SK-N-SH treated with all-trans-retinoic acid at 6 μM for 48 hours (cell line): ENCODE measurements around the gene ZSWIM6.

Source experiments
- ARNTL ChIP-seq: fragments of 450-650 bp; formaldehyde crosslinking; IDR thresholded peaks from 2 replicates; pipeline ENCODE4 v1.5.0; 2020; ENCODE audit warnings: low read depth, mild to moderate bottlenecking, moderate library complexity, borderline replicate concordance
- ESRRG ChIP-seq: fragments of 250-450 bp; sonication (Bioruptor Pico); IDR thresholded peaks from 2 replicates; pipeline ENCODE4 v1.6.1; 2021; ENCODE audit warnings: mild to moderate bottlenecking
- POU6F1 ChIP-seq: fragments of 250-450 bp; sonication (Bioruptor Pico); IDR thresholded peaks from 2 replicates; pipeline ENCODE4 v1.8.0; 2021; ENCODE audit warnings: low read depth, mild to moderate bottlenecking, moderate library complexity, borderline replicate concordance
- RARB ChIP-seq: fragments of 250-450 bp; sonication (Bioruptor Pico); IDR thresholded peaks from 2 replicates; pipeline ENCODE4 v1.8.0; 2021; ENCODE audit warnings: mild to moderate bottlenecking, moderate library complexity
- TCF4 ChIP-seq: fragments of 250-450 bp; sonication (Bioruptor Pico); IDR thresholded peaks from 2 replicates; pipeline ENCODE4 v1.8.0; 2021; ENCODE audit warnings: mild to moderate bottlenecking, moderate library complexity, borderline replicate concordance
- ZFP3 ChIP-seq: fragments of 250-450 bp; sonication (Bioruptor Pico); IDR thresholded peaks from 2 replicates; pipeline ENCODE4 v1.5.0; 2020; ENCODE audit warnings: mild to moderate bottlenecking, moderate library complexity
- ZFP30 ChIP-seq: fragments of 450-650 bp; formaldehyde crosslinking; IDR thresholded peaks from 2 replicates; pipeline ENCODE4 v1.5.0; 2022; ENCODE audit warnings: mild to moderate bottlenecking, moderate library complexity
- ZNF70 ChIP-seq: fragments of 450-650 bp; formaldehyde crosslinking; IDR thresholded peaks from 2 replicates; pipeline ENCODE4 v1.5.0; 2020; ENCODE audit warnings: mild to moderate bottlenecking, moderate library complexity
- TF ChIP-seq, protein P1 (sequence below): fragments of 250-450 bp; sonication (Bioruptor Pico); IDR thresholded peaks from 2 replicates; pipeline ENCODE4 v1.8.0; 2020; ENCODE audit warnings: mild to moderate bottlenecking, moderate library complexity, borderline replicate concordance

DNA sequence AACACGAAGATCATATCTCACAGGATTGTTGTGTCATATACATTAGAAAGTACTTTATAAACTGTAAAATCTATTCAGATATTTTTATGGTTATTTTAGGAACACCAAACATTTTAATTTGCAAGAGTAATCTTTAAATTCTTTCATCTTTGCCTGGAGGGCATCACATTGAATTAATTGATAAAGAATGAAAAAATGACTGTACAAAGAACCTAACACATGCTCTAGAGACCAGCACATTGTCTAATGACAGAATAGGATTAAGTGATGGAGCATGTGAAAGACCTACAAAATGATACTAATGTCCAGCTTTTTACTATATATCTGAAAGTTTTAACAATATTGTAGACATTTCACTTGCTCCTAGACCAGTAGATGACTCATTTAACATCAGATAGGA lies 88.0 kb downstream of the ZSWIM6 start:
- TF ChIP-seq ZNF70 (no peak), ZFP3 (no peak), ZFP30 (CRISPR knock-in tag) (no peak), ESRRG (CRISPR knock-in tag) (no peak), TCF4 (CRISPR knock-in tag) (no peak), POU6F1 (CRISPR knock-in tag) (no peak), RARB (CRISPR knock-in tag) (no peak), ARNTL (CRISPR knock-in tag) (no peak)
- TF ChIP-seq, protein P1, sequence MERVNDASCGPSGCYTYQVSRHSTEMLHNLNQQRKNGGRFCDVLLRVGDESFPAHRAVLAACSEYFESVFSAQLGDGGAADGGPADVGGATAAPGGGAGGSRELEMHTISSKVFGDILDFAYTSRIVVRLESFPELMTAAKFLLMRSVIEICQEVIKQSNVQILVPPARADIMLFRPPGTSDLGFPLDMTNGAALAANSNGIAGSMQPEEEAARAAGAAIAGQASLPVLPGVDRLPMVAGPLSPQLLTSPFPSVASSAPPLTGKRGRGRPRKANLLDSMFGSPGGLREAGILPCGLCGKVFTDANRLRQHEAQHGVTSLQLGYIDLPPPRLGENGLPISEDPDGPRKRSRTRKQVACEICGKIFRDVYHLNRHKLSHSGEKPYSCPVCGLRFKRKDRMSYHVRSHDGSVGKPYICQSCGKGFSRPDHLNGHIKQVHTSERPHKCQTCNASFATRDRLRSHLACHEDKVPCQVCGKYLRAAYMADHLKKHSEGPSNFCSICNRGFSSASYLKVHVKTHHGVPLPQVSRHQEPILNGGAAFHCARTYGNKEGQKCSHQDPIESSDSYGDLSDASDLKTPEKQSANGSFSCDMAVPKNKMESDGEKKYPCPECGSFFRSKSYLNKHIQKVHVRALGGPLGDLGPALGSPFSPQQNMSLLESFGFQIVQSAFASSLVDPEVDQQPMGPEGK (CRISPR knock-in tag): no peak
